GM18519 (cell line): ENCODE results near the gene A1BG.
"Not testable (repeated sequence)": the region's sequence is repeated elsewhere in the genome, so short reads cannot be mapped to it uniquely, and the experiment has no call there.

Experiments used
- ATAC-seq: cut with Tn5 transposase; IDR thresholded peaks from one replicate; pipeline ENCODE4 v1.9.1; 2021; ENCODE audit warnings: mild to moderate bottlenecking, moderate library complexity; ENCODE audit not compliant: unreplicated experiment, low FRiP score

The A1BG gene

DNA sequence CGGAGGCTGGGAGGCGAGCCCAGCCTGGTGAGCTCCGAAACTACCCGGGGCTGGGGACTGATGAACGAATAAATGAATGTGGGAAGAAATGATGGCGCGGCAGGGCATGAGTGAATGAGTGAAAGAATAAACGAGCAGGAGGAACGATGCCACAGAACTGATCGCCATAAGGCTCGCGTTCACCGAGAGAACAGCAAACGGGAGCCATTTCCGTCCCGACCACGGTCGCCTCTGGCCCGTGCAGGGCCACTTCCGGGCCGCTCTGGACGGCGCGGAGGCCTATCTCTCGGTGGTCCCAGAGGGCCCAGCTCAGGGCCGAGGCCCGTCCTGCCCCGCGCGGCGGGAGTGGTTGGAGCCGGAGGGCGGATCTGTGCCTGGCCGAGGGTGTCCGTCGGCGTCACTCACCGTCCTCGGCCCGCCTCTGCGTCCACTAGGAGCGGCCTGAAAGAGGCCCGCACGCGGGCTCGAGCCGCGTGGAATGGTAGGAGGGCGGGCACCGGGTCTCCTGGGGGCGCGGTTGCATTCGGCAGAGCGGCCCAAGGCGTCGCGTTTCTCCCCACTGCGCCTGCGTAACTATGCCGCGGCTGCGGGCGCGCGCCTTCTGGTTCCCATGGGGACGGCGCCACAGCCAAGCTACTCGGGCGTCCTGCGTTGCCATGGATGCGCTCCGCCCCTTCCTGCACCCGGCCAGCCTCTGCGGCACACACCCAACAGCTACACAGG lies 9.1 kb upstream of the A1BG start, which contains the start of gene ZNF497:
Gene ZNF497 (minus strand): TSS at position 480 of the 723 bp plus-strand sequence. CDS start 5,116 bp downstream, outside the sequence.
- ATAC-seq, result peak; percentile 63

DNA sequence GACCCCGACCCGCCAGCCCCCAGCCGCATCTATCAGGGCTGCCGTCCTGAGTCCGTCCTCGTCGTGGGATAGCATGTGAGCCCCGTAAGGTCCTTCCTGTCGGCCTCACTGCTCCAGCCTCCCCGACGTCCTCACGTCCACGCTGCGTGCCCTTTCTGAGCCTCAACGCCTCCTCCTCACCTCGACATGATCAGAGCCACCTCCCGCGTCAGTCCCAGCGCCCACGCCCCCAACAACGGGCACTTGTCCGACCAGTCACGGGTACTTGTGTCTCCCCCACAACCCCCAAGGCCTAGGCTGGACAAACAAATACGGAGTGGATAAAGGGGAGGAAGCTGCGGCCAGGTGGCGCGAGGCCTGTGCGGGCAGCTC lies 8.6 kb upstream of the A1BG start:
- ATAC-seq, result no peak

DNA sequence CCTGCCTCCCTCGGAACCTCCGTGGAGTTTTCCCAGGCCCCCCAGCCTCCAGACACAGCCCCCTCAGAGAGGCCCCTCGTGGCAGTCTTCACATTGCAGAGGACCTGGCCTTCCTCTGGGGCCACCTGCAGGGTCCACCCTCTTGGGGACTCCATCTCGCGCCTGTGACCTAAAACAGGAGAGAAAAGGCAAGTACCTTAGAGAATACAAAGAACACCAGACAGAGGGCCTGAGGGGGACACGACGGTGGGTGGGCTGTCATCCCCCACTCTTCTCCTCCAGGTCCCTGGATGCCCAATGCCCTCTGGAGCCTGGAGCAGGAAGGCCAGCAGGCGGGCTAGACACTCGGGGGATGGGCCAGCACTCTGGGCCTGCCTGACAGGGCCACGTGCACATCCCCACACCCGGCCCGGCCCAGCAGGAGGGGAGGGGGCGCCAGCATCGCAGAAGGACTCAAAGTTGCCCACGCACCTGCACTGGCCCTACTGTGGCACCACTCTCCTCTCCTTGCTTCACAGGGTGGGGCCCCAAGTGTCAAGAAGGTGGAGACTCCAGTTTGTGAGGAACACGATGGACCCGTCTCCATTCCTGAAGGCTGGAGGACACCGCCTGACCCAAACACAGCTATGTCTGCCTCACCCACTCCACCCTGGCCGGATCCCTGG lies 4.3 kb upstream of the A1BG start:
- no peak for ATAC-seq

DNA sequence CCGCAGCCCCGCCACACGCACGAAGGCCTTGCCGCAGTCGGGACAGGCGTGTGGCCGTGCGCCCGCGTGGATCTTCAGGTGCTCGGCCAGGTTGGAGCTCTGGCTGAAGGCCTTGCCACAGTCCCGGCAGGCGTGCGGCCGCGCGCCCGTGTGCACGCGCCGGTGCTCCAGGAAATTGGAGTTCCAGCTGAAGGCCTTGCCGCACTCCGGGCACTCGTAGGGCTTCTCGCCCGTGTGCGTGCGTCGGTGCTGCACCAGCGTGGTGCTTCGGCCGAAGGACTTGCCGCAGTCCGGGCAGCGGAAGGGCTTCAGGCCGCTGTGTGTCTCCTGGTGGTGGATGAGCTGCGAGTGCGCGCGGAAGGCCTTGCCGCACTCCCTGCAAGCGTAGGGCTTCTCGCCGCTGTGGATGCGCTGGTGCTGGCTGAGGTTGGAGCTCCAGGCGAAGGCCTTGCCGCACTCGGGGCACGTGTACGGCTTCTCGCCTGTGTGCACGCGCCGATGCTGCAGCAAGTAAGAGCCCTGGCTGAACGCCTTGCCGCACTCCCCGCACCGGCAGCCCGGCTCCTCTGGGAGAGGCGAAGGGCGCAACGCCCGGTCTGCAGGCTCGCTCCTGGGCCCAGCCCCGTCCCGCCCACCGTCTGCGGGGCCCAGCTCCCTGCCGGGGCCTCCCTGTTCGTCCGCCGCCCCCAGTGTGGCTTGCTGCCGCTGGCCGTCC lies 3.6 kb upstream of the A1BG start:
- ATAC-seq, result no peak

DNA sequence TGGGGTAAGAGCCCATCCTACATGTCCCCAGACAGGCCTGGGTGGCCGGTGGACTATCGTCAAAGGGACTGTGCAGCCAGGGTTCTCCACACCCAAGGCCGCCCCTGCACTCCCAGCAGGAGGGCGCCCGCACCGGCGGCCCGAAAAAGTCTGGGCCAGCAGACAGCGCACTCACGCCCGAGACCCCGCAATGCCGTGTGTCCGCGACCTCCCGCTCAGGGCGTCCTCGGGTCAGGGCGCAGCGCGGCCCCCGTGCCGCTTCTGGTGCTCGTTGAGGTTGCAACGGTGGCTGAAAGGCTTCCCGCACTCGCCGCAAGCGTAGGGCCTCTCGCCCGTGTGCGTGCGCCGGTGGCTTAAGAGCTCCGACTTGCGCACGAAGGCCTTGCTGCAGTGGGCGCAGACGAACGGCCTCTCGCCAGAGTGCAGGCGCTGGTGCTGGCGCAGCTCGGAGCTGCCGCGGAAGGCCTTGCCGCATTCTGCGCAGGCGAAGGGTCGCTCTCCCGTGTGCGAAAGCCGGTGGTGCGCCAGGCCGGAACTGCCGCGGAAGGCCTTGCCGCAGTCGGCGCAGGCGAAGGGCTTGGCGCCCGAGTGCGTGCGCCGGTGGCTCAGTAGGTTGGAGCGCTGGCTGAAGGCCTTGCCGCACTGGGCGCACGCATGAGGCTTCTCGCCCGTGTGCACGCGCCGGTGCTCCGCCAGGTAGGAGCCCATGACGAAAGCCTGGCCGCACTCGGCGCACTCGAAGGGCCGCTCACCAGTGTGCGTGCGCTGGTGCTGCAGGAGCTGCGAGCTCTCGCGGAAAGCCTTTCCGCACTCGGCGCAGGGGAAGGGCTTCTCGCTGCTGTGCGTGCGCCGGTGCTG lies 2.8 kb upstream of the A1BG start:
- no peak for ATAC-seq

DNA sequence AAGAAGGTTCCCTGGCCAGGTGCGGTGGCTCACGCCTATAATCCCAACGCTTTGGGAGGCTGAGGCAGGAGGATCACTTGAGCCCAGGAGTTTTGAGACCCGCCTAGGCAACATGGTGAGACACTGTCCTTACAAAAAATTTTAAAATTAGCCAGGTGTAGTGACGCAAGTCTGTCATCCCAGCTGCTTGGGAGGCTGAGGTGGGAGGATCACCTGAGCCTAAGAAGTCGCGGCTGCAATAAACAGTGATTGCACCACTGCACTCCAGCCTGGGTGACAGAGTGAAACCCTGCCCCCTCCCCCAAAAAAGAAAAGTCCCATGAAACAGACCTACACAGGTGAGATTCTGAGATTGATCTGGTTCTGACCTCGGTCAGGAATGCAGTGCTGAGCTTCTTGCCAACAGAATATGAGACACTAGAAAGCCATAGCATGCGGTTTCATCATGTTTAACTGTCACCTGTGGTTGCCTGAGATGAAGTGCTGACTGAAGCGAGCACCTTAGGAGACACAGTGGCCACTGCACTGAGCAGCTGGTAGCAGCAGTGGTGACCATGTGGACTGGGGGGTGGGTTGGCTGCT lies 2.0 kb upstream of the A1BG start:
- no peak for ATAC-seq

DNA sequence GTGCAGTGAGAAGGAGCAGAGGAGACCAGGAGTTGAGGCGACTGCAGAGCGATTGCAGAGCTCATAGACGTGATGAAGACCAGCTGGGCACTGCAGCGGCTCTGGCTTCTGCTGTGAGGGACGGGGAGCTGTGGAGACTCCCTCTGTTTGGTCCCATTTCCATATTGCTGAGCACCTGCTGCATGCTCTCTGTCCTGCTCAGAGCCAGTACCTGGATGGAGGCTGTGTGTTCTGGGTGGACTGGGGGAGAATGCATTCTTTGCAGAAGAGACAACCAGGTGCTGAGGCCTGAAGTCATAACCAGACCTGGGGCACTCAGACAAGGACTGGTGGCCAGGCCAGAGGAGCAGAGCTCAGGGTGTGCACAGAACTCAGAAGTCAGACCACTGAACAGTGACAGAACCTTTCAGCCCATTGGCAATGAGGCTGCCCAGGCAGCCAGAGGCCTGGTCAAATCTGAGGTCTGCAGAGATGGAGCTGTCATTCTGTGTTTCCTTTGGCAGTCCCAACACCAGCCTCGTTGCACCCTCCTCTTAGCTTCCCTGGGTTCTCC lies 1.3 kb upstream of the A1BG start:
- no peak for ATAC-seq

DNA sequence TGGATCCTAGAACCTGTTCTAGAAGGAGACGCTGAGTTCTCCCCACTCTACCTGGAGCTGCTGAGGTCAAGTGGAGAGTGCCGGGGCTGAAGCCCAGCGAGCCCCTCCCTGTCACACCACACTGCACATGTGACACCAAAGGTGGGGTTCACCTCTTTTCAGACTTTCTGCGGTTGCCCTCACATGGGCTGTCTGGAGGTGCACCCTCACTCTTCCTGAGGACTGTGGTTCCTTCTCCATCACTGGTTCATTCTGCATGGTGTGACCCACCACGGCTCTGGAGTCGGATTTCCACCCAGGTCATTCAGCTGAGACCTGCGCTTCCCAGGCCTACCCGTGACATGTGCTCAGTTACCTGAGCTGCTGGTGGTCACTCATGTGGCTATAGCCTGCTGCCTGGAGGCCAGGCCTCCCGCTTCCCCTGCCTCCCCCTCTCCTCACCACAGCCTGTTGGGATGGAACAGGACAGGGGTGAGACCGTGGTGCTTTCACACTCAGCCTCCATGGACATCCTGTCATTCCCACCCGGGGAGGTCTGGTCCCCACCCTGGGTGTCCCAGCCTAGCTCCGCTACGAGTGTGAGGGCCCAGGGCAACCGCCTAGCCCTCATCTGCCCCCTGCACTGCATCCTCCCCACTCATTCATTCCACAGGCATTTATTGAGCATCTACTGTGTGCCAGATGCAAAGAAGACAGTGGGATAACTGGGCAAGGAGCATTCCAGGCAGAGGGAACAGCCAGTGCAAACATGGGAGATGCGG lies 605 bp upstream of the A1BG start:
- no peak for ATAC-seq

DNA sequence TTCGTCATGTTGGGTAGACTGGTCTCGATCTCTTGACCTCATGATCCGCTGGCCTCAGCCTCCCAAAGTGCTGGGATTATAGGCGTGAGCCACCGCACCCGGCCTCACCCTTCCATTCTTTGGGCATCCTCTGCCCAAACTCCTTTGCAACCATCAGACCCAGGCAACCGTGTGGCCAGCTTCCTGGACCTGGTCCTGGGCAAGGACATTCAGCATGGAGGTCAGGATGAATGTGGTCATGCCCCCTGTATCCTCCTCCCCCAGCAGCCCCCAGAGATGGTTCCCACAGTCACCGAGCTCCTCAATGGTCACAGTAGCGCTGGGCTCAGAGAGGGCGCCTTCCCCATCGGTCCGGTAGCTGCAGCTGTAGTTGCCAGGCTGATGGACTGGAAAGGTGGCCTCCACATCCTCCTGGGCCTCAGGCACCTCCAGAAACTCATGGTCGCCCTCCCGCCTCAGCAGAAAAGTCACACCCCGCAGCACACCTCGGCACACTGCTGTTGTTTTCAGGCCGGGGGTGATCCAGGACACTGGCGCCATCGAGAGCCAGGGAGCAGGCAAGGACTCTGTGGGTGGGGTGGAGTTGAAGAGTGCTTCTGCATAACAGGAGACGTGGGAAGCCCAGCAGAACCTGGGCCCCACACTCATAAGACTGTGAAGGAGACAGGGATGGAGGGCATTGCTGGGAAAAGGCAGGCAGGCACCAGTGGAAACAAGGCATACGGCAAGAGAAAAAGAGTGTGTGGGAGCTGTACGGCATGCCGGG lies 1.1 kb downstream of the A1BG start:
- ATAC-seq, result no peak

DNA sequence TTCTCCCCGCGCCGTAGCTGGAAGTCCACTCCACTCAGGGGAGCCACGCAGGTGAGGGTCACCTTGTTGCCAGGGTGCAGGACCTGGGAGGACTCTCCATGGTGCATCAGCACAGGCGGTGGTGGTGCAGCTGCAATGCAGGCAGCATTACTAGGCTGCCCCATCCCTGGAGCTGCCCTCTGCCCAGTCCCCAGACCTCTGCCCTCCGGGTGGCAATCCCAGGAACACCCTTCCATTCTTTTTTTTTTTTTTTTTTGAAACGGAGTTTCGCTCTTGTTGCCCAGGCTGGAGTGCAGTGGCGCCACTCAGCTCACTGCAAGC lies 1.8 kb downstream of the A1BG start:
- ATAC-seq, result no peak

DNA sequence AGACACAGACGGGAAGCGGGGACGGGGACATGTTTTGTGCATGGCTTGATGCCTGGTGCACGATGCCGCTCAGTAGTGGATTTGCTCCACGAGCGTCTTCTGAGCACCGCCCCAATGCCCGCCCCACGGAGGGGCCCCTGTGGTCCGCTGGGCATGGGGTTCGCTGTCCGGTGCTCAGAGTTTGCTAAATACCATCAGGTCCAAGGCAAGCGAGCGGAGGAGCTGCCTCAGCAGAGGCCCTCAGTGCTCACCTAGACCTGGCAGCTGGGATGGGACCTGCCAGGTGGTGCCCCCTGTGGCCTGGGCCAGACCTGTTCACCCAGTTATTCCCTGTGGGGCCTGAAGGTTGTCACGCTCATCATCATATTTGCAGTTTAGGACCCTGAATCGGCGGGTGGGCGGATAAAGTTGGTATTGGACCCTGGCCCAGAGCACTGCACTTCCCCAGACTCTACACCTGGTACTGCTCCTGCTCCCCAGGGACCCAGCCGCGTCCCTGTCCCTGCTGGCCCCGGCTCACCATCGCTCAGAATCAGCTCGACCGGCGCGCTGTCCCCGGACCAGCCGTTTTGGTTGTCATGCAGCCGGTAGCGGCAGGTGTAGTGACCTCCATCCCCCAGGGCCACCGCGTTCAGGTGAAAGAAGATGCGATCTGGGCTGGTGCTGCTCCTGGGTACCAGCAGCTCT lies 2.3 kb downstream of the A1BG start:
- ATAC-seq, result no peak

DNA sequence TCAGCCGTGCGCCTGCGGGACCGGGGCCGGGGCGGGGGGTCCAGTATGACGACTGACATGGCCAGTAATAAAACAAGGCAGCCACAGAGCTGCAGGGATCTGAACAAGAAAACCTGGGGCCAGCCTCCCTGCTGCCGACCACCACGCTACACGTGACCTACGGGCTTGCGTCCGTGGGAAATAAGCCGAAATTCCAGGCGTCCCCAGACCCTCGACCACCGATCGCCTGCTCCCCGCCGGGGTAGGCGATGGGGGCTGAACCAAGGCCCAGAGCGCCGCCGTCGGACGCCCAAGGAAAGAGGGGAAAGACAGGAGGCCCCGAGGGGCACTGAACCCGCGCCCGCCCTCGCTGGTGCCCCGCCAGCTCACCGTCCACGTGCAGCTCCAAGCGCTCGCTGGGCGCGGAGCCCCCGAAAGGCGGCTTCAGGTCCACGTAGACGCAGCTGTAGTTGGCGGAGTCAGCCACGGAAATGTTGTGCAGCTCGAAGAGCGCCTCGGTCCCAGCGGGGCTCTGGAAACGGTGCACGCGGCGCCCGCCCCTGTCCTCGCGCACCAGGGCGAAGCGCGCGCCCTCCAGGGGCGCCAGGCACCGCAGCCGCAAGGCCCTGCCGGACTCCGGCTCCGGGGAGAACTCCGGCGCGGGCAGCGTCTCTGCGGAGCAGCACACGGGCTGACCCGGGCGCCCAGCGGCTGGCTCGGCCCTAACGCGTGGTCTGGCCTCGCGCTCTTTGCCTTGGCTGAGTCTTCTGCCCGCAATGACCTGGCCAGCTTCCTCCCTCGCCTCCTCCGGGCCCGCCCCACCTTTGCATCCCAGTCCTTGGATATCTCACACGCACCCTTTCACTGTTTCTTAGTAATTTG lies 3.1 kb downstream of the A1BG start:
- no peak for ATAC-seq

DNA sequence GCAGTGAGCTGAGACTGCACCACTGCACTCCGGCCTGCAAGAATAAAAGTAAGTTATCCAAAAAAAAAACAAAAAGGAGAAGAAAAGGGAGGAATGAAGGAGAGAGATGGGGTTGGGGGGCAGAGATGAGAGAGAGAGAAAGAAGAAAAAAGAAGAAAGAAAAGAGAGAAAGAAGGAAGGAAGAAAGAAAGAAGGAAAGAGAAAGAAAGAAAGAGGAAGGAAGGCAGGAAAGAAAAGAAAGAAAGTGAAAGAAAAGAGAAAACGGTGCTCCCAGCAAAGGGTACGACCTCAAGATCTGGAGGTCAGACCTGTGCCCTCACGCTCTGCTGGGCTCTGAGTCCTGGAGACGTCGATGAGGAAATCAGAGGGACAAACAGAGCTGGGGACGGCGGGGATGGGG lies 3.7 kb downstream of the A1BG start:
- no peak for ATAC-seq

DNA sequence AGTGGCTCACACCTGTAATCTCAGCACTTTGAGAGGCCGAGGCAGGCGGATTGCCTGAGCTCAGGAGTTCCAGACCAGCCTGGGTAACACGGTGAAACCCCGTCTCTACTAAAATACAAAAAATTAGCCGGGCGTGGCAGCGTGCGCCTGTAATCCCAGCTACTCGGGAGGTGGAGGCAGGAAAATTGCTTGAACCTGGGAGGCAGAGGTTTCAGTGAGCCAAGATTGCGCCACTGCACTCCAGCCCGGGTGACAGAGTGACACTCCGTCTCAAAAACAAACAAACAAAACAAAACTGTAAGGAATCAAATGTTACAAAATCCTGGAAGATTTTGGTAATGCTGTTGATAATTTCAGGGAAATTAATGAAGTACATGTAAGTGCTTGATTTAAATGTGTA lies 5.2 kb downstream of the A1BG start:
- ATAC-seq, result not testable (repeated sequence)

DNA sequence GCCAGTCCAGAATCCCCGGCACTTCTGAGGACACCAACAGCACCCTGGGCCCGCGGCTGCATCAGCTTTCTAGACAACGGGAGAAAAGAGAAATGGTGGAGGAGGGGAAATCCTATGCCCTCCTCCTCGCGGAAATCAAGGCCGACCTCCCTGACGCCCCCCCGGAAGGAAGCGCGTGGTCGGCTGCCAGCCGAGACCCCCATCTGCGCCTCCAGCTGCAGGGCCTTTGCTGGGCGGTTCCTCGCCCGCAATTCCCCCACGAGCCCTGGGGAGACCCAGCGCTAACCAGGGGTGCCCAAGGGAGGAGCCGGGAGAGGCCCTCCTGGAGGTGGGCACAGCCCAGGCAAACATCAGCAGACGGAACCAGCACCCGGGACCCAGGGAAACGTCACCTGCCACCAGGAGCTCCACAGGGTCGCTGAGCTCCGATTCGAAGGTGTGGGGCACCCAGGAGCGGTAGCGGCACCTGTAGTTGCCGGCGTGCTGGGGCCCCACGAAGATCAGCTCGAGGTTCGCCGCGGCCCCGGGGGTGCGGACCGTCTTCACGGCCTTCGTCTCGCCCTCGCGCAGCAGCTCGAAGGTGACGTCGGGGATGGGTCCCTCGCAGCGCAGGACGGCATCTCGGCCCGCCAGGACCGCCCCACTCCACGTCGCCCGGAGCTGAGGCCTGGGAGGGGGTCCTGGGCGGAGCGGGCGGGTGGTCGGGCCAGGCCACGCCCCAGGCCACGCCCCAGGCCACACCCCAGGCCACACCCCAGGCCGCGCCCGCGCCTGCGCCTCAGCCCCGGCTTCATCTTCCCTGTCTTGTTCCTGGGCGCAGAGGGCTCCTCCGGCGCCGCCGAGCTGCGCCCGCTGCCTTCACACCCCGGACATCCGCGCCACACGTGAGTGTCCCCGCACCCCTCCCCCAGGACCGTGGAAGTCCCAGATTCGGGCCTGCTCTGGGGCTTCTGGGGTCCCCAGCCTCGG lies 6.0 kb downstream of the A1BG start:
- peak; percentile 74 for ATAC-seq

DNA sequence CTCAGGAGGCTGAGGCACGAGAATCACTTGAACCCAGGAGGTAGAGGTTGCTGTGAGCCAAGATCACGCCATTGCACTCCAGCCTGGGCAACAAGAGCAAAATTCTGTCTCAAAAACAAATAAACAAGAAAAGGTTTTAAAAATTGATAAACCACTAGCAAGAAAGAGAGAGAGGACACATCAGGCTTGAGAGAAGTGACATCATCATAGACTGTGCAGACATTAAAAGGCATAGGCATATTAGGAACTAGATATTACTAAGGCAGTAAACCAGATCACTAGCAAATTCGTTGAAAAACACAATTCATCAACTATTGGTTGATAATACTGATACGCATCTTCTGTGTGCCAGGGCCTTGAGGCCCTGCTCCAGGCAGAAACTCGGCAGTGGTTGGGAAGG lies 7.7 kb downstream of the A1BG start:
- ATAC-seq, result no peak
